Karpas-422 (cell line): ENCODE results near the gene MGMT. TPM values are rescaled to one million over a fixed set of nuclear protein-coding genes. Genes with fewer than 3 reads are reported as not detected.

Source experiments
- DNase-seq: peaks from one replicate; pipeline ENCODE4 v3.0.0-alpha.2; 2015
- H2AFZ ChIP-seq: fragments of 200-600 bp; sonication (generic); 2 replicates; pipeline ENCODE4 v1.6.1; 2014; ENCODE audit warnings: antibody characterized with exemption, low read length, mixed read lengths
- H3K27ac ChIP-seq: fragments of 200-600 bp; sonication (generic); 2 replicates; pipeline ENCODE4 v1.5.1; 2014; ENCODE audit warnings: mild to moderate bottlenecking, low read length, moderate library complexity
- H3K27me3 ChIP-seq: fragments of 200-600 bp; sonication (generic); 2 replicates; pipeline ENCODE4 v1.6.1; 2014; ENCODE audit warnings: low read length, mixed read lengths
- H3K36me3 ChIP-seq: fragments of 200-600 bp; sonication (generic); 2 replicates; pipeline ENCODE4 v1.6.1; 2014; ENCODE audit warnings: low read length, mixed read lengths; ENCODE audit not compliant: insufficient read depth
- H3K4me1 ChIP-seq: fragments of 200-600 bp; sonication (generic); 2 replicates; pipeline ENCODE4 v1.6.1; 2014; ENCODE audit warnings: mild to moderate bottlenecking, low read length, mixed read lengths
- H3K4me2 ChIP-seq: fragments of 200-600 bp; sonication (generic); 2 replicates; pipeline ENCODE4 v1.6.1; 2014; ENCODE audit warnings: low read length, low read depth, mild to moderate bottlenecking; ENCODE audit not compliant: poor library complexity, severe bottlenecking
- H3K4me3 ChIP-seq: fragments of 200-600 bp; sonication (generic); 2 replicates; pipeline ENCODE4 v1.5.1; 2014; ENCODE audit warnings: mild to moderate bottlenecking, antibody characterized with exemption, low read length, mixed read lengths
- H3K79me2 ChIP-seq: fragments of 200-600 bp; sonication (generic); 2 replicates; pipeline ENCODE4 v1.6.1; 2014; ENCODE audit warnings: mild to moderate bottlenecking, low read length, mixed read lengths
- H3K9ac ChIP-seq: fragments of 200-600 bp; sonication (generic); 2 replicates; pipeline ENCODE4 v1.6.0; 2014; ENCODE audit warnings: low read length
- H3K9me2 ChIP-seq: fragments of 200-600 bp; sonication (generic), shearing (Covaris generic); replicated peaks from 2 replicates; pipeline ENCODE4 v1.6.0; 2014; ENCODE audit warnings: mild to moderate bottlenecking, low read length, moderate library complexity; ENCODE audit not compliant: insufficient read depth
- H3K9me3 ChIP-seq: fragments of 300-700, 200-600 bp; sonication (generic); 2 replicates; pipeline ENCODE4 v1.6.1; 2014; ENCODE audit warnings: low read length, mixed read lengths
- H4K20me1 ChIP-seq: fragments of 200-600 bp; sonication (generic); 2 replicates; pipeline ENCODE4 v1.6.1; 2014; ENCODE audit warnings: mild to moderate bottlenecking, antibody characterized with exemption, low read length, low read depth; ENCODE audit not compliant: insufficient read depth
- total RNA-seq: library from RNA; depleted of rRNA; stranded (reverse); fragments of >200 nt; shearing (Covaris generic); gene quantifications from 2 replicates; pipeline ENCODE4 v1.2.3, GENCODE V29; 2014; ENCODE audit warnings: low replicate concordance

The MGMT gene
- total RNA-seq, 1 experiment from 2014 or later, result 22.5 TPM

- H3K4me2 ChIP-seq, result peak overlapping the region; percentile 69
- H2AFZ ChIP-seq, result 0 out of 2 replicates have a peak overlapping the region, but pooled peaks have one; percentile 37
- no peaks in the 10 kb centered on the region for H3K27me3 ChIP-seq
- H3K27ac ChIP-seq, result peak overlapping the region; percentile 79
- peaks cover 40% of the 10 kb centered on the region for H3K4me1 ChIP-seq
- no peaks in the 10 kb centered on the region for H3K9me3 ChIP-seq
- DNase-seq, result peak; percentile 90
- peak overlapping the region; percentile 47; the same call in 1 of the 2 replicates for H3K9ac ChIP-seq
- no peaks in the 10 kb centered on the region for H3K9me2 ChIP-seq
- no peaks in the 10 kb centered on the region for H3K79me2 ChIP-seq
- no peaks in the 10 kb centered on the region for H3K36me3 ChIP-seq
- peak overlapping the region; percentile 56 for H3K4me3 ChIP-seq
- peaks cover 37% of the 10 kb centered on the region; the same call in 1 of the 2 replicates for H4K20me1 ChIP-seq
Observed at GRCh38 chr10:129472696-129473555, 5.9 kb downstream of the MGMT start.

- Histone ChIP-seq H3K9ac (no peak overlapping the region), H3K4me1 (peaks cover 36% of the 10 kb centered on the region), H2AFZ (no peak overlapping the region), H3K4me2 (peak overlapping the region; percentile 69), H3K9me2 (no peaks in the 10 kb centered on the region), H3K4me3 (no peak overlapping the region), H3K27me3 (no peaks in the 10 kb centered on the region), H3K36me3 (no peaks in the 10 kb centered on the region), H3K79me2 (no peaks in the 10 kb centered on the region), H3K9me3 (no peaks in the 10 kb centered on the region), H4K20me1 (peaks cover 42% of the 10 kb centered on the region; the same call in 1 of the 2 replicates), H3K27ac (no peak overlapping the region)
- no peak for DNase-seq
Observed at GRCh38 chr10:129474642-129475041, 7.6 kb downstream of the MGMT start.

- Histone ChIP-seq H3K27me3 (no peaks in the 10 kb centered on the region), H3K9me3 (no peaks in the 10 kb centered on the region), H3K4me3 (no peak overlapping the region), H3K36me3 (no peaks in the 10 kb centered on the region), H3K9me2 (no peaks in the 10 kb centered on the region), H3K79me2 (no peaks in the 10 kb centered on the region), H2AFZ (no peak overlapping the region), H4K20me1 (peaks cover 42% of the 10 kb centered on the region; the same call in 1 of the 2 replicates), H3K9ac (no peak overlapping the region), H3K4me2 (no peak overlapping the region), H3K27ac (no peak overlapping the region), H3K4me1 (peaks cover 36% of the 10 kb centered on the region)
- no peak for DNase-seq
Observed at GRCh38 chr10:129476431-129476830, 9.4 kb downstream of the MGMT start.

GRCh38 chr10:129477051-129477450 is 10.0 kb downstream of the MGMT start:
- no peak overlapping the region for H3K4me2 ChIP-seq
- no peaks in the 10 kb centered on the region for H3K9me2 ChIP-seq
- no peak overlapping the region for H3K27ac ChIP-seq
- H3K9ac ChIP-seq, result no peak overlapping the region
- H3K79me2 ChIP-seq, result no peaks in the 10 kb centered on the region
- no peak overlapping the region for H2AFZ ChIP-seq
- DNase-seq, result no peak
- no peaks in the 10 kb centered on the region for H3K27me3 ChIP-seq
- H3K9me3 ChIP-seq, result peaks cover 2% of the 10 kb centered on the region; the same call in 1 of the 2 replicates
- H4K20me1 ChIP-seq, result peaks cover 42% of the 10 kb centered on the region; the same call in 1 of the 2 replicates
- H3K4me3 ChIP-seq, result no peak overlapping the region
- peaks cover 31% of the 10 kb centered on the region for H3K4me1 ChIP-seq
- no peaks in the 10 kb centered on the region for H3K36me3 ChIP-seq

- H2AFZ ChIP-seq, result no peak overlapping the region
- peaks cover 18% of the 10 kb centered on the region for H3K9me3 ChIP-seq
- H3K27me3 ChIP-seq, result no peaks in the 10 kb centered on the region
- no peak overlapping the region for H3K27ac ChIP-seq
- H3K9ac ChIP-seq, result no peak overlapping the region
- no peak for DNase-seq
- H3K4me2 ChIP-seq, result no peak overlapping the region
- no peak overlapping the region for H3K4me3 ChIP-seq
- no peaks in the 10 kb centered on the region for H3K36me3 ChIP-seq
- H3K9me2 ChIP-seq, result no peaks in the 10 kb centered on the region
- no peaks in the 10 kb centered on the region for H3K4me1 ChIP-seq
- H4K20me1 ChIP-seq, result peaks cover 11% of the 10 kb centered on the region; the same call in 1 of the 2 replicates
- no peaks in the 10 kb centered on the region for H3K79me2 ChIP-seq
Observed at GRCh38 chr10:129481641-129482040, 14.6 kb downstream of the MGMT start.

GRCh38 chr10:129483430-129484010 is 16.5 kb downstream of the MGMT start:
- no peak overlapping the region for H3K4me2 ChIP-seq
- H3K27me3 ChIP-seq, result no peaks in the 10 kb centered on the region
- no peaks in the 10 kb centered on the region for H3K9me2 ChIP-seq
- no peak overlapping the region for H2AFZ ChIP-seq
- no peaks in the 10 kb centered on the region for H3K36me3 ChIP-seq
- H4K20me1 ChIP-seq, result no peaks in the 10 kb centered on the region
- no peak overlapping the region for H3K4me3 ChIP-seq
- H3K27ac ChIP-seq, result no peak overlapping the region
- no peaks in the 10 kb centered on the region for H3K4me1 ChIP-seq
- H3K79me2 ChIP-seq, result no peaks in the 10 kb centered on the region
- no peak for DNase-seq
- peaks cover 18% of the 10 kb centered on the region for H3K9me3 ChIP-seq
- H3K9ac ChIP-seq, result no peak overlapping the region

- no peak overlapping the region for H3K4me3 ChIP-seq
- DNase-seq, result no peak
- H2AFZ ChIP-seq, result no peak overlapping the region
- no peaks in the 10 kb centered on the region for H3K36me3 ChIP-seq
- H3K9me2 ChIP-seq, result no peaks in the 10 kb centered on the region
- no peaks in the 10 kb centered on the region for H3K4me1 ChIP-seq
- H3K9ac ChIP-seq, result no peak overlapping the region
- H3K79me2 ChIP-seq, result no peaks in the 10 kb centered on the region
- H3K27me3 ChIP-seq, result peaks cover 5% of the 10 kb centered on the region; the same call in 1 of the 2 replicates
- H3K4me2 ChIP-seq, result no peak overlapping the region
- H4K20me1 ChIP-seq, result no peaks in the 10 kb centered on the region
- no peak overlapping the region for H3K27ac ChIP-seq
- peaks cover 32% of the 10 kb centered on the region for H3K9me3 ChIP-seq
Observed at GRCh38 chr10:129486805-129487204, 19.8 kb downstream of the MGMT start.

GRCh38 chr10:129491123-129491734 is 24.2 kb downstream of the MGMT start:
- no peaks in the 10 kb centered on the region for H3K36me3 ChIP-seq
- no peak overlapping the region for H3K4me3 ChIP-seq
- H3K9me2 ChIP-seq, result no peaks in the 10 kb centered on the region
- H3K4me1 ChIP-seq, result no peaks in the 10 kb centered on the region
- peaks cover 9% of the 10 kb centered on the region; the same call in 1 of the 2 replicates for H3K27me3 ChIP-seq
- H3K9ac ChIP-seq, result no peak overlapping the region
- H3K4me2 ChIP-seq, result no peak overlapping the region
- H3K27ac ChIP-seq, result no peak overlapping the region
- H3K9me3 ChIP-seq, result peaks cover 24% of the 10 kb centered on the region
- H2AFZ ChIP-seq, result no peak overlapping the region
- H4K20me1 ChIP-seq, result 0 out of 2 replicates have a peak, but pooled peaks cover 3% of the 10 kb centered on the region
- DNase-seq, result peak; percentile 50
- no peaks in the 10 kb centered on the region for H3K79me2 ChIP-seq
